GM15510 (cell line): ENCODE results near the gene USP27X.

ENCODE experiments used
- POLR2A ChIP-seq: IDR thresholded peaks from 3 replicates; pipeline ENCODE4 v1.6.1; 2011; ENCODE audit warnings: borderline replicate concordance; ENCODE audit not compliant: insufficient read length; ENCODE audit errors: extremely low read depth

USP27X gene

DNA sequence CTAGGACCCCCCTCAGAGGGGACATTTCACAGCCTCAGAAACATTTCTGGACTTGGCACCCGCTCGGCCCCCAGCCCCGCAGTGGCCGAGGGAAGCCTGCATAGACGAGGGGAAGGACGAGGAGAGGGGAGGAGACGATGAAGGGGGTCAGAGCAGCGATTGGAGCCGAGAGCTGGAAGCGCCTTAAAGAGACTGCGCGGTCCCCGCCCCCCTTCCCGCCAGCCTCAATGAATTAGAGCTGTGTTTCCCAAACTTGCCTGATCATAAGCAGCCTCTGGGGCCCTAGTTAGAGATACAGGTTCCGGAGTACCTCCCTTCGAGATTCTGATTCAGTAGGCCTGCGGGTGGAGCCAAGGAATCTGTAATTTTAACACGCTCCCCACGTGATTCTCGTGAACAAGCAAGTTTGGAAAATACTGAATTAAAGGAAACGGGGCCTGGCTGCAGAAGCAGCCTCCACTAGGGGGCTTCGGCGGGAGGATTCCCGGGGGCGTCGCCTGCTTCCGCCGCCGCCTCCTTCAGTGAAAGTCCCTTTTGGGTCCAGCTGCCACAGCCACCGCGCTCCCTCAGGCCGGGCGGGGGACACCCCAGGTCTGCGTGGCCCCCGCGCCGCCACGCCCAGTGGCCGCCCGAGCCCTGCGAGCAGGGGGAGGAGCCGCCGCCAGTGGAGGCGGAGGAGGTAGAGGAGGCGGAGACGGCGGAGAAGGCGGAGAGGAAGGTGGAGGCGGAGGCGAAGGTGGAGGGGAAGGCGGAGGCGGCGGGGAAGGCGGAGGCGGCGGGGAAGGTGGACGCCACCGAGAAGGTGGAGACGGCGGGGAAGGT is at the start of gene USP27X:
TSS of gene USP27X (plus strand) at position 651 of the 822 bp plus-strand sequence. CDS start 824 bp downstream, outside the sequence.
- peak; percentile 38 for TF ChIP-seq POLR2A

- TF ChIP-seq POLR2A: no peak
Observed at GRCh38 chrX:49838374-49838773, 40.9 kb upstream of the USP27X start.

DNA sequence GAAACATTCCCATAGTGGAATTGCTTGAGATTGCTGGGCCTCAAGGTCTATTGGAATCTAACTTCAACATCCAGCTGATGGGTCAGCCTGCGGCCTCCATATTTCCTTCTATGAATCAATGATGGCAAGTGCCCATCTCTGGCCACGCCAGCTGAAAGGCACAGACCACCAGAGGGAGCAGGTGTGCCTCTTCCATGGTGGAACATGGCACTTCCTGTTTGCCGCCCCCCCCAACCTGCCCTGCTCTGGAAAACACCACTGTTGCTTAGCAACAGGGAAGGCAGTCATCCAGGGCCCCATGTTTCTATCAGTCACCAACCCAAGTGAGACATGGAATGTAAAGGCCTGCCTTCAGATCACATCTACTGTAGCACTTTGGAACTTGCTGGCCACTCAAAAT is 38.6 kb upstream of the USP27X start:
- TF ChIP-seq POLR2A: no peak

DNA sequence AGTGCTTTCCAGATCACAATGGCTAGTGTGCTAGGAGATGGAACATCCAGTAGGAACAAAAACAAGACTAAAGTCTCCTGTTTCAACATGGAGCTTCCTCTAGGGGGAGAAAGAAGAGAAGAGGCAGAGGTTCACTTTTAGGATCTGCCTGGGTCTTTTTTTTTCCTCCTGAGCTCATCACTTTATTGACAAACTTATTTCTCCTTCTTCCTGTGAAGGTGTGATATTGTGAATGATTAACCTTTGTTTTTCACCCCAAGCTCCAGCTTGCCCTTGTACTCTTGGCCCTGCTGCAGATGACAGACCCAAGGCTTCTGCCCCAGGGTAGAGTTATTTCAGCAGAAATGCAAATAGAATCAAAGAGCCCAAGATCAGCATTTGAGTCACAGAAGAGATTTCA is 36.7 kb upstream of the USP27X start:
- no peak for TF ChIP-seq POLR2A

- no peak for TF ChIP-seq POLR2A
Observed at GRCh38 chrX:49844611-49845010, 34.7 kb upstream of the USP27X start.

- no peak for TF ChIP-seq POLR2A
Observed at GRCh38 chrX:49845701-49846403, 33.4 kb upstream of the USP27X start.

DNA sequence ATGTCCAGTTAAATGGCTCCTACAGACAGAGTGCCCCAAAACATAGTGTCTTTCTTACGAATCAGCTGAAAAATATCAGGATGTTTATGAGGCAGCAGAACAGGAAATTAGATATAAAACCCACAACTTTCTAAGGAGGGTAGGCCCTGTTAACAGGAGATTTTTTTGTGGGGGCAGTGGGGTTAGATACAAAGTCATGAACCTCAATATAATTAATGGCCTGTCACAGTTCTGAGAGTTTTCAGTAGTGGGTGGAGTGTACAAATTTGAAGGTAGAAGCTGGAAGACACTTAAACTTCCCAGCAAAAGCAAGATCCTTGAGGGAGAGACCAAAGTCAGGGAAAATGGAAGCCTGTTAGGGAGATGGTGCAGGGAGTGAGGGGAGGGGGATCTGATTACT is 32.8 kb upstream of the USP27X start:
- TF ChIP-seq POLR2A: no peak

DNA sequence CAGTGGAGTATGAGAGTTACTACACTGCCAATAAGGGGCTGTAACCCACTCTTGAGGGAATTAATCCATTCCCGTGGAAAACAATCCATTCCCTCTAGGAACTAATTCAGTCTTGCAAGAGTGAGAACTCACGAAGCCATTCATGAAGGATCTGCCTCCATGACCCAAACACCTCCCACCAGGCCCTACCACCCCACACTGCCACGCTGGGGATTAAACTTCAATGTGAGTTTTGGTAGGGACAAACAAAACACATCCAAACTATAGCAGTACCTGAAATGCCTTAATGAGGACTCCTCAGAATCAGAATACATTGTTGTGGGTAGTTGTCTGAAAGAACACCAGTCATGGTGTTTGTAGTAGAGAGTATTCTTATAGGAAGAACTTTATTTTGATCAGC is 31.0 kb upstream of the USP27X start:
- no peak for TF ChIP-seq POLR2A

DNA sequence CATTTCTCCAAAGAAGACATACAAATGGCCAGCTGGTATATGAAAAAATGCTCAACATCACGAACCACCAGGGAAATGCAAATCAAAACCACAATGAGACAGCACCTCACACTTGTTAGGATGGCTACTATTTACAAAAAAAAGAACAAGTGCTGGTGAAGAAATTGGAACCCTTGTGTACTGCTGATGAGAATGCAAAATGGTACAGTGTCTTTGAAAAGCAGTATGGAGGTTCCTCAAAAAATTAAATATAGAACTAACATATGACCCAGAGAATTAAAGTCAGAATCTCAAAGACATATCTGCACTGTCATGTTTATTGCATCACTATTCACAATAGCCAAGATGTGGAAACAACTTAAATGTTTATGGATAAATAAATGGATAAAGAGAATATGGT is 29.3 kb upstream of the USP27X start:
- no peak for TF ChIP-seq POLR2A

GRCh38 chrX:49853661-49854060 is 25.6 kb upstream of the USP27X start:
- TF ChIP-seq POLR2A: no peak

GRCh38 chrX:49856819-49857218 is 22.5 kb upstream of the USP27X start:
- no peak for TF ChIP-seq POLR2A

- TF ChIP-seq POLR2A: no peak
Observed at GRCh38 chrX:49858341-49858740, 20.9 kb upstream of the USP27X start.

DNA sequence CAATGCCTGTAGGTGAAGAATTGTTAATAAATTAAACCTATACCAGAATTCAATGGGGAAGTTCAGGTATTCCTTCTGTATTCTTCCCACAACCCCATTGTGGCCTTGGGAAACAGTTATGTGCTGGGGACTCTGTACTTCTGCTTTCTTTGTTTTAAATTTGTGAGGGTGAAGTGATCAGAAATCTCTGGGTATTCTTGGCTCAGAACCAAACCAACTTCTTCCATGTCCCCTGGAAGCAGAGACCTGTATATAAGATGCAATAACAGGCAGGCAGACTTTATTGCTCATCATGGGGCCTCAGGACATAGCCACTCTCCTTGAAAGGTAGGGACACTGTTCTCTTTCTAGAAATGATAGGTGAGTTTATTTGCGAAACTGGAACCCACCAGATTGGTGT is 19.8 kb upstream of the USP27X start:
- no peak for TF ChIP-seq POLR2A

- TF ChIP-seq POLR2A: no peak
Observed at GRCh38 chrX:49860867-49861535, 18.3 kb upstream of the USP27X start.

GRCh38 chrX:49862093-49862492 is 17.2 kb upstream of the USP27X start:
- TF ChIP-seq POLR2A: no peak
